GM10248 (cell line): ENCODE results near the gene SLC4A1AP.

Experiments
- CTCF ChIA-PET: fragments of 300-600 bp; sonication (Branson Sonifier 250); formaldehyde crosslinking; extraction: SDS; loops from one replicate; lab custom pipeline; 2021; ENCODE audit warnings: antibody characterized with exemption; lab: Yijun Ruan, JAX
- POLR2A ChIA-PET: fragments of 350-650 bp; sonication (Branson Sonifier 250); formaldehyde crosslinking; extraction: SDS; loops from one replicate; lab custom pipeline; 2020; ENCODE audit warnings: antibody characterized with exemption; lab: Yijun Ruan, JAX
- DNase-seq: peaks from one replicate; pipeline ENCODE4 v3.0.0; 2012; ENCODE audit errors: extremely low spot score
- CTCF ChIP-seq: IDR thresholded peaks from 2 replicates; pipeline ENCODE4 v1.5.1; 2012; ENCODE audit warnings: mild to moderate bottlenecking, low read depth; ENCODE audit errors: extremely low read depth, missing control alignments, control extremely low read depth

SLC4A1AP gene

DNA sequence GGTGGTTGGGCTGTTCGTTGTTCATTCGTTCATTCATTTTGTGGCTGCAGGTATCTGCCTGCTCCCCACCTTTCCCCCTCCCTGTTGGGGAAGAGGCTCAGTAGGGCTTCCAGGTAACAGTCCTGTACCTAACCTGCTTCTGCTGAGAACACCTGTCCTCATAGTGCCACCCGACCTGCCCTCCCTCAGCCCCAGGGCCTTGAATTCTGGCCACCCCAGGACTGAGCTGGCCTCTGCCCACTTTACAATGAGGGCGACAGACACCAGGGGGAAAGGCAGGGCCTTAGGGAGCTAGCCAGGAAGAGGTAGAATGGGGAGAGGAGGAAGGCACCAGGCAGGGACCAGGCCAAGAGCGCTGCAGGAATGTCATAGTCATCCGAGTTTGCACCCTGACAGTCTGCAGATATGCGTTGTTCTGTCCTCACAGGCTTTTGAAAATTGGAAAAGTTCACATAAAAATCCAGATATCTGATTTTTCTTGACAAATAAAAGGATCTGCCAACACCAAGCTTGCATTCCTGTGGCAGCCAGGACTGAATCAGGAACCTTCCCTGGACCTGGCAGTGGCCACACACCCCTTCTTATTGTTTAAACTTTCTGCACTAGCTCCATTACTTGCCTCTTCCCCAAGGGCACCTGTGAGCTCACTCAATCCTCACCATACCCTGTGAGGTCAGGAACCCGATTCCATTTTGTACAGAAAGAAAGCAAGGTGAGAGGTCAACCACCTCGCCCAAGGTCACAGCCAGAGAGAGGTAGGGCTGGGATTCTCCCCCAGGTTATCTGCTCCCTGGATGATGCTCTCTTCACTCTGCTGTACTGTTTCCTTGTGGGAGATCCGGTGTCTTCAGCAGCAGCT lies 72.6 kb downstream of the SLC4A1AP start:
- no peak for TF ChIP-seq CTCF
- ChIA-PET CTCF (interaction anchor here (1.2 to 1.8 kb wide), 2 partner anchors 13 to 31 kb away, joined by 3 to 10 read pairs; no protein-coding TSS in a partner anchor), POLR2A (no interaction called here)
- DNase-seq, result no peak

GRCh38 chr2:27736890-27737204 lies 73.2 kb downstream of the SLC4A1AP start:
- TF ChIP-seq CTCF, result no peak
- no peak for DNase-seq
- ChIA-PET POLR2A (no interaction called here), CTCF (interaction anchor here (1.2 to 1.8 kb wide), 2 partner anchors 13 to 32 kb away, joined by 3 to 10 read pairs; no protein-coding TSS in a partner anchor)

DNA sequence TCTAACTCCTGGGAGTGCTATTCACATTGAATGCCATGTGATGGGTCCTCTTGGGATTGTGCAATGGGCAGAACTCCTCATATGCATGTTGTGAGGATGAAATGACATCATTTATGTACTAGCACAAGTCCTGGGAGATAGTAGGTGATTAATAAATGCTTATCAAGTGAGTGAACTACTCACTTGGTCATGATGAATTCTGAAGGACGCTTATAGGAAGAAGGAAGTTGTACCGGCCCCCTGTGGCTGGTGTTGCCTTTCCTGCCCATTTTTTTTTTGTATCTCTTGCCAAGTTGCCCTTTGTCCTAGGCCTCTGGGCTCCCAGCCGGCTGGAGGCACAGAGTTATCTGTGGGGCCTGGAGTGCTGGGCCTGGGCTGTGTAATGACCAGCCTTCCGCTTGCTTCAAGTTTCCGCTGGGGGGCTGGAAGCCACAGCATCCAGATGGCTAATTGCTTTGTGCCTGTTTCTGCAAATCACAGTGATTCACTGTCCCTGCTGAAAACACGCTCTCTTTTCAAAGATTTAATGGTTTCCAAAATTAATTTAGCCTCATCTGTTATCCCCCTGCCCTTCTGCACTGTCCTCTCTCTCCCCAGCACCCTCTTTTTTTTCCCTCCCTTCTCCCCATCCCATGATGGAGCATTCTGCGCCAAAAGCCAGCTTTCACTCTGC lies 74.1 kb downstream of the SLC4A1AP start:
- ChIA-PET POLR2A (no interaction called here), CTCF (interaction anchor here (0.9 to 1.8 kb wide), 2 partner anchors 14 to 15 kb away, joined by 3 to 10 read pairs; no protein-coding TSS in a partner anchor)
- no peak for TF ChIP-seq CTCF
- DNase-seq, result no peak

GRCh38 chr2:27738349-27739057 lies 74.8 kb downstream of the SLC4A1AP start:
- CTCF ChIA-PET, result interaction anchor here (0.6 to 0.9 kb wide), 2 partner anchors 15 to 372 kb away, joined by 3 read pairs; no protein-coding TSS in a partner anchor
- TF ChIP-seq CTCF, result no peak
- POLR2A ChIA-PET, result no interaction called here
- DNase-seq, result no peak

DNA sequence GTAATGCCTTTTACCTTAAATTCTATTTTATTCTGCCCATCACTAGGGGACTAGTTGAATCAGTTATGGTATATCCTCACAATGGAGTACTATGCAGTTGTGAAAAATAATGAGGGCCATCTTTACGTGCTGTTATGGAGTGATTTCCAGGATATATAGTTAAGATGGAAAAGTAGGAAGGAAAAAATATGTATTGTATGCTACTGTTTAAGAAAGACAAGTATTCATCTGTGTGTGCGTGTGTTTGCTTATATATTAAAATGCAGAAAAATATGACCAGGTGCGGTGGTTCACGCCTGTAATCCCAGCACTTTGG lies 75.3 kb downstream of the SLC4A1AP start:
- TF ChIP-seq CTCF, result no peak
- DNase-seq, result no peak
- POLR2A ChIA-PET, result no interaction called here
- CTCF ChIA-PET, result interaction anchor here (0.9 to 1.5 kb wide), 2 partner anchors 16 kb away, joined by 3 to 4 read pairs; no protein-coding TSS in a partner anchor

- ChIA-PET POLR2A (no interaction called here), CTCF (interaction anchor here (1.9 to 2.3 kb wide), 3 partner anchors 13 to 38 kb away, joined by 7 to 11 read pairs (median 9); no protein-coding TSS in a partner anchor)
- DNase-seq, result no peak
- TF ChIP-seq CTCF, result no peak
Observed at GRCh38 chr2:27741673-27742072, 78.0 kb downstream of the SLC4A1AP start.
